ENCODE results near the gene MRPL39.

- no peak for TF ChIP-seq POLR2A (IDR thresholded peaks at IDR 0.05)
- no peak for TF ChIP-seq CTCF (IDR thresholded peaks at IDR 0.05)
These were observed 19.5 kb upstream of the MRPL39 start for GRCh38 chr21:25626757-25627156.

All from uterus (tissue), 2 donors.